ENCODE data around the gene ELOB. TPM values are rescaled to one million over a fixed set of nuclear protein-coding genes. Genes with fewer than 3 reads are reported as not detected.

The ELOB gene
- polyA plus RNA-seq, 1 of the 3 experiments (the other 2 are of a cell fraction) = 329 TPM

GRCh38 chr16:2756288-2757015, 20.6 kb downstream of the ELOB start:
- POLR2A ChIA-PET = interaction anchor here (1.1 kb wide), 1 partner anchor 13 kb away, joined by 4 read pairs; no protein-coding TSS in a partner anchor
- 89% methylated on average over 14 of the region's 30 CpGs for WGBS (ENCODE audit: low lambda C conversion rate)

GRCh38 chr16:2755158-2755557, 21.9 kb downstream of the ELOB start:
- ChIA-PET POLR2A (no interaction called here), CTCF (interaction anchor here (0.7 kb wide), 1 partner anchor 699 kb away, joined by 3 read pairs; no protein-coding TSS in a partner anchor)
- WGBS (ENCODE audit: low lambda C conversion rate) = 54% methylated on average over 3 of the region's 3 CpGs
- TF ChIP-seq SMC3 (IDR thresholded peaks at IDR 0.05; ENCODE audit: low read depth, low read length) (no peak), TAF1 (IDR thresholded peaks at IDR 0.05; ENCODE audit: borderline replicate concordance, low read depth, low read length) (no peak), USF2 (IDR thresholded peaks at IDR 0.05; ENCODE audit: borderline replicate concordance, low read depth, low read length) (no peak), FOSL2 (IDR thresholded peaks at IDR 0.05; ENCODE audit: borderline replicate concordance, low read depth) (no peak), ZBTB33 (IDR thresholded peaks at IDR 0.05; ENCODE audit: borderline replicate concordance, low read depth) (no peak), POLR2AphosphoS5 (IDR thresholded peaks at IDR 0.05; ENCODE audit: low read depth, low read length) (no peak), CHD2 (IDR thresholded peaks at IDR 0.05; ENCODE audit: low read length, partially characterized antibody) (no peak), EZH2phosphoT487 (IDR thresholded peaks at IDR 0.05; ENCODE audit: borderline replicate concordance, low read depth) (no peak), NFIC (IDR thresholded peaks at IDR 0.05; ENCODE audit: borderline replicate concordance) (no peak), RCOR1 (IDR thresholded peaks at IDR 0.05; ENCODE audit: low read length) (no peak), MEF2A (IDR thresholded peaks at IDR 0.05; ENCODE audit: borderline replicate concordance, low read depth) (no peak), TCF12 (IDR thresholded peaks at IDR 0.05) (no peak), JUND (IDR thresholded peaks at IDR 0.05) (no peak), GATA2 (CRISPR knock-in tag; IDR thresholded peaks at IDR 0.05) (no peak), TEAD4 (IDR thresholded peaks at IDR 0.05; ENCODE audit: borderline replicate concordance, insufficient read depth) (no peak), EP300 (IDR thresholded peaks at IDR 0.05; ENCODE audit: borderline replicate concordance in 1 of 2, low read depth in 1 of 2, low read length in 1 of 2) (no peak)

More at GRCh38 chr16:2756288-2757015, 20.6 kb downstream of the ELOB start:
- Histone ChIP-seq H2AFZ (ENCODE audit: low read depth) (no peak overlapping the region), H3K9ac (no peak overlapping the region), H3K27ac (ENCODE audit: low read depth in 2 of 2, low read length in 1 of 2) (no peak overlapping the region; a peak in 1 of 4 replicates), H3K27me3 (ENCODE audit: insufficient read depth) (no peaks in the 10 kb centered on the region), H3K4me2 (no peak overlapping the region), H3K9me2 (no peaks in the 10 kb centered on the region), H3K9me3 (no peaks in the 10 kb centered on the region), H4K20me1 (ENCODE audit: insufficient read depth) (peaks cover 84% of the 10 kb centered on the region), H3F3A (replicated peaks; ENCODE audit: insufficient read depth) (peaks cover 5% of the 10 kb centered on the region), H3K4me3 (ENCODE audit: low read depth in 2 of 2, low read length in 1 of 2) (no peak overlapping the region), H3K36me3 (replicated peaks in 1 of 2; ENCODE audit: control insufficient read depth in 1 of 2, insufficient read depth in 2 of 2, low read length in 1 of 2) (peaks cover 54 to 59% of the 10 kb centered on the region in 2 experiments), H3K4me1 (ENCODE audit: control insufficient read depth in 1 of 2, insufficient read depth in 2 of 2, low read depth in 1 of 2, low read length in 1 of 2) (peaks cover 12 to 17% of the 10 kb centered on the region in 2 experiments; a peak in 3 of 4 replicates), H3K79me2 (ENCODE audit: insufficient read depth) (peaks cover 88% of the 10 kb centered on the region)
- TF ChIP-seq ZBTB33 (IDR thresholded peaks at IDR 0.05; ENCODE audit: borderline replicate concordance, low read depth) = no peak
- no peak for TF ChIP-seq CHD2 (IDR thresholded peaks at IDR 0.05; ENCODE audit: low read length, partially characterized antibody)
- TF ChIP-seq ELF1 (IDR thresholded peaks at IDR 0.05) = no peak
- no peak for TF ChIP-seq SMC3 (IDR thresholded peaks at IDR 0.05; ENCODE audit: low read depth, low read length)
- no peak for TF ChIP-seq EP300 (IDR thresholded peaks at IDR 0.05; ENCODE audit: borderline replicate concordance in 1 of 2, low read depth in 1 of 2, low read length in 1 of 2)
- TF ChIP-seq JUND (IDR thresholded peaks at IDR 0.05) = no peak
- no peak for TF ChIP-seq RAD21 (IDR thresholded peaks at IDR 0.05; ENCODE audit: low read length)
- DNase-seq = no peak
- CTCF ChIA-PET = no interaction called here

More at GRCh38 chr16:2755158-2755557, 21.9 kb downstream of the ELOB start:
- H3K9ac ChIP-seq = peak overlapping the region; percentile 94
- H3K27me3 ChIP-seq (ENCODE audit: insufficient read depth) = no peaks in the 10 kb centered on the region
- H3F3A ChIP-seq (replicated peaks; ENCODE audit: insufficient read depth) = peaks cover 5% of the 10 kb centered on the region
- H3K27ac ChIP-seq (ENCODE audit: low read depth in 2 of 2, low read length in 1 of 2) = no peak overlapping the region
- H4K20me1 ChIP-seq (ENCODE audit: insufficient read depth) = peaks cover 72% of the 10 kb centered on the region
- H3K36me3 ChIP-seq (replicated peaks in 1 of 2; ENCODE audit: control insufficient read depth in 1 of 2, insufficient read depth in 2 of 2, low read length in 1 of 2) = peaks cover 41 to 46% of the 10 kb centered on the region in 2 experiments
- H2AFZ ChIP-seq (ENCODE audit: low read depth) = no peak overlapping the region
- no peak for DNase-seq
- peaks cover 84% of the 10 kb centered on the region for H3K79me2 ChIP-seq (ENCODE audit: insufficient read depth)
- H3K4me1 ChIP-seq (ENCODE audit: control insufficient read depth in 1 of 2, insufficient read depth in 2 of 2, low read depth in 1 of 2, low read length in 1 of 2) = peaks cover 12 to 20% of the 10 kb centered on the region in 2 experiments; a peak in 3 of 4 replicates
- H3K9me3 ChIP-seq = no peaks in the 10 kb centered on the region
- H3K4me2 ChIP-seq = peak overlapping the region; percentile 81
- peak overlapping the region in 1 of 2 experiments; percentile 98; a peak in 1 of 4 replicates for H3K4me3 ChIP-seq (ENCODE audit: low read depth in 2 of 2, low read length in 1 of 2)
- H3K9me2 ChIP-seq = no peaks in the 10 kb centered on the region

Data from SK-N-SH (cell line).